ENCODE measurements around the gene CTSE. TPM values are rescaled to one million over a fixed set of nuclear protein-coding genes. Genes with fewer than 3 reads are reported as not detected.
A peak's percentile ranks its signal among the peaks of the same experiment; 100 is the strongest.

CTSE gene
- total RNA-seq, 8 experiments from 2014 or later, result 0.76 TPM; not detected in 7

DNA sequence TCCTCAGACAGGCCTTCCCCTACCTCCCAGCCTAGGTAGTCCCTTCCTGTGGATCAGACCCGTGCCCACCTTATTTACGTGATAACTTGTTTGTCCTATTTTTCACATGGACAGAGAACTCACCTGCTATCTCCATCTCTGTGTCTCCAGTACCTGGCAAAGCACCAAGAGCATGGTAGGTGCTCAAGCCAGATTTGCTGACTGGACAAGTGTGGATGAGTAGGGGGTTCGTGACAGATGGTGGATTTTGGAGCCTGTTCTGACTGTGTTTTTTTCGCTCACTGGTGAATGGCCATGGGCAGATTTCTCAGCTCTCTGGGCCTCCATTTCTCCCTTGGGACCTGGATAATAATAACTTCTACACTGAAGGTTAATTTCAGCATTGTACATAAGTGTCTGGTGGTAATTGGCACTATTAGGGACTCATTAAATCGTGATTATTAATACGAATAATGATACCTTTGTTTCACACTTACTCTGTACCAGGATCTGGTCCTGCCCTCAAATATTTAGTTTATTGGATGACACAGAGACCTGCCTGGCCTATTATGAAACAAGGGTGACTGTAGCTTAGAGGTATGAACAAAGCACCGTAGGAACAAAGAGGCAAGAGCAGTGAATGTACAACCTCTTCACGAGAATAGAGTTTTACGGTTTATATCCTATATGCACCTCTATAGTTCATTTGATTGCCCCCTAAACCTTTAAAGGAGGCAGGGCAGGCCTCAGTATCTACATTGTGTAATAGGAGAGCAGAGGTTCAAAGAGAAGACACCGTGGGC lies 56.0 kb downstream of the CTSE start:
- no peak overlapping the region for H3K4me3 ChIP-seq
- 47 to 96% (median 76%) methylated on average over 2 to 10 of the region's 10 CpGs; no CpG with 5 or more reads in 1 of the 10 experiments for WGBS, 10 experiments
- ATAC-seq (replicated peaks in 6 of 8), result no peak

DNA sequence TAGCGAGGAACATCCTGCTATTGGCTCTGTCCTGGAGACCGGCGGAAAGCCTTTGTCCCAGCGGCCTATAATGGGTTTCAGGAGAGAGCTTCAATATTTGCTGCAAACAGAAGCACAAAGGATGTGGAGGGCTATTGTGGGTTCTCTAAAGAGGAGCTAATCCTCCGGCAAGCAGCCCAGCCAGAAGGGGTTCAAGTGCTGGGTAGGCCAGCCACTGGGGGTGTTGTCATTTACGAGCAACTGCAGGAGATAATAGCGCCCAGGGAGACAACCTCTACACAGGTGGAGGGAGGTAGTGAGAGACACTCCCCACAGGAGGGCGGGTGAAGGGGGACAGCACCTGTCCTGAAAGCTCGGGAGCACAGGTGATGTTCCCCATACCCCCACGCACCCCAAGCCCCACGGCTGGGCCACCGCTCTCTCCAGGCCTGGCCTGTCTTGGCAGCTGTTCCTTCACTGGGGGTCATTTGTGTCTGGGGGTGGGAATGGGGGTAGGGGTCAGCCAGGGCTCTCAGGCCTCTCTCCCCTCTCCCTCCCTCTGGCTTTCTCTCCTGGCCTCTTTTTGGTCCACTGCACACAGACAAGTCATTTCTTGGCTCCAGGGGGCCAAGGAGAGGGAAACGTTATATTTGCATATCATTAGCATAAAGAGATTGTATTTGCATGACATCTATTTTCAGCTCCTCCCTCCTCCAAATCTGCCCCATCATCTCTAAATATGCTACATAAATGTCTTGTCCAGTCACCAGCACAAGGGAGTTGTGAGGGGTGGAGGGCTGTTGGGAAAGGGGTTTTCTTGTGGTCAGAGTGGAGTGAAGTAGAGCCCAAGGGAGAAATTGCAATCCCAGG lies 58.4 kb downstream of the CTSE start:
- ATAC-seq (replicated peaks in 6 of 8), result peak; percentile 39 to 93 (median 74)
- 60 to 81% (median 65%) methylated on average over 3 to 5 of the region's 13 CpGs; no CpG with 5 or more reads in 6 of the 10 experiments for WGBS, 10 experiments
- Histone ChIP-seq H3K27ac (no peak overlapping the region), H3K4me3 (no peak overlapping the region), H3K4me1 (replicated peaks in 1 of 2) (peaks cover 13 to 21% of the 10 kb centered on the region in 2 donors)
- in situ Hi-C loops (cut with MboI; ENCODE audit: low pct_unique_long_range_greater_than_20kb in 2 of 9, low sequenced_read_pairs in 9 of 9, unreplicated experiment in 9 of 9), result loop anchor here in 3 of 9 experiments (25.0 kb wide), 2 partner anchors 178 to 303 kb away; partner anchors contain the start of gene RAB29 (in 2 of the 3)

More for the DNA sequence above, 56.0 kb downstream of the CTSE start:
- no peak overlapping the region for H3K27ac ChIP-seq
- in situ Hi-C loops (cut with MboI; ENCODE audit: low pct_unique_long_range_greater_than_20kb in 2 of 9, low sequenced_read_pairs in 9 of 9, unreplicated experiment in 9 of 9), result loop anchor here in 3 of 9 experiments (25.0 kb wide), 2 partner anchors 180 to 305 kb away; partner anchors contain the start of gene RAB29 (in 2 of the 3)
- H3K4me1 ChIP-seq (replicated peaks in 1 of 2), result peaks cover 9 to 13% of the 10 kb centered on the region in 2 donors

DNA sequence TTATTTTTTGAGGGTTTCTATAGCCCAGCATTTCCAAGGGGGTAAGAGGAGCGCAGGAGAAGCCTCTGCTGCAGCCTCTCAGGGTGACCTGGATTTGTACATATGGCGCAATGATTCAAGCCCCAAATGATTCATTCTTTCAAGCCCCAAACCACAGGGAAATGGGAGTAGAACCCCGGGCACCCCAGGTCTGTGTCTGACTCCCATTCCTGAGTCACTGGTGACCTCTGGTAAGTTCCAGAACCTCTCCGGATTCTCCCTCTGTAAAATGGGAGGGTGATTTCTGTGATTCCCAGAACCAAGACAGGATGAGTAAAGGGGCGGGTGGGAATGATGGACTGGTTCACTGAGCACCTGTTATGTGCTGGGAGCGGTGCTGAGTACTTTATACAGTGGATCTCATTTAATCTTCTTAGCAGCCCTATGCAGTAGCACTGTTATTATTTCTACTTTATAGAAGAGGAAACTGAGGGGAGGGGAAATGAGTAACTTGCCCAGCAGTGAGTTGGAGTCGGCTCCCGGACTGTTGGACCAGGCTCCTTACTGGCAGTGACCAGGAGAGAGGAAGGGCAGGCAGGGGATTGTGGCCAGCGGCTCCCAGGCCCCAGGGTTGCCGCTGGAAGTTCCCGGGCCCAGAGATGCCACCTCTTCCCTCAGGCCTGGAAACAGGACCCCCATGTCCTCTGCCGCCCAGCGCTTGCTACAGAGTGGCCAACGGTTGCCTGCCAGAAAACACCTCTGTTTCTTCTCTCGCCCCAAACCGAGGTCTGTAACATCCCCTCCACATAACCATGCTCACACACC lies 60.1 kb downstream of the CTSE start:
- WGBS, 10 experiments, result 53 to 96% (median 80%) methylated on average over 4 to 11 of the region's 16 CpGs; no CpG with 5 or more reads in 3 of the 10 experiments

DNA sequence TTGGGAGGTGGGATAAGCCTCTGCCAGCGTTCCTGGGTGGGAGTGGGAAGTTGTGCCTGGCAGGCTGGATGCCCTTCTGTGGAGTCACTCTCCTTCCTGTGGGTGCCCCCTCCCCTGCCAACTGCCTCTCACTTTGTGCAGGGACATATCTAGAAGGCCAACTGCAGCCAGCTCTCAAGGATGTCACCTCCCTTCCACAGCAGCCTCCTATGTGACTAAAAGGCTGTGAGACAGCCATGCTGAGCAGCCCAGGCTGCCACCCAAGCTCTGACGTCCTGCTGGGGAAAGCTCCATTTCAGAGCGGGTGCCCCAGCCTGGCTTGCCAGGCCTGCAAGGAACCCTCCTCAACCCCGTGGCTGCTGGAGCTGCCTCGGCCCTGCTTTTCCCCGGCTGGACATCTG lies 60.9 kb downstream of the CTSE start:
- no peak for ATAC-seq (replicated peaks in 6 of 8)
- H3K4me3 ChIP-seq, result no peak overlapping the region
- H3K4me1 ChIP-seq (replicated peaks in 1 of 2), result peaks cover 13 to 21% of the 10 kb centered on the region in 2 donors
- 50 to 87% (median 68%) methylated on average over 1 to 5 of the region's 6 CpGs; no CpG with 5 or more reads in 4 of the 10 experiments for WGBS, 10 experiments
- H3K27ac ChIP-seq, result no peak overlapping the region
- in situ Hi-C loops (cut with MboI; ENCODE audit: low pct_unique_long_range_greater_than_20kb in 2 of 9, low sequenced_read_pairs in 9 of 9, unreplicated experiment in 9 of 9), result loop anchor here in 3 of 9 experiments (25.0 kb wide), 2 partner anchors 176 to 301 kb away; partner anchors contain the start of gene RAB29 (in 2 of the 3)

More for the DNA sequence above, 60.1 kb downstream of the CTSE start:
- H3K4me3 ChIP-seq, result no peak overlapping the region
- H3K4me1 ChIP-seq (replicated peaks in 1 of 2), result peaks cover 13 to 21% of the 10 kb centered on the region in 2 donors
- H3K27ac ChIP-seq, result no peak overlapping the region
- in situ Hi-C loops (cut with MboI; ENCODE audit: low pct_unique_long_range_greater_than_20kb in 2 of 9, low sequenced_read_pairs in 9 of 9, unreplicated experiment in 9 of 9), result loop anchor here in 3 of 9 experiments (25.0 kb wide), 2 partner anchors 176 to 301 kb away; partner anchors contain the start of gene RAB29 (in 2 of the 3)
- peak in 2 of 8 experiments; percentile 20 to 24 for ATAC-seq (replicated peaks in 6 of 8)

DNA sequence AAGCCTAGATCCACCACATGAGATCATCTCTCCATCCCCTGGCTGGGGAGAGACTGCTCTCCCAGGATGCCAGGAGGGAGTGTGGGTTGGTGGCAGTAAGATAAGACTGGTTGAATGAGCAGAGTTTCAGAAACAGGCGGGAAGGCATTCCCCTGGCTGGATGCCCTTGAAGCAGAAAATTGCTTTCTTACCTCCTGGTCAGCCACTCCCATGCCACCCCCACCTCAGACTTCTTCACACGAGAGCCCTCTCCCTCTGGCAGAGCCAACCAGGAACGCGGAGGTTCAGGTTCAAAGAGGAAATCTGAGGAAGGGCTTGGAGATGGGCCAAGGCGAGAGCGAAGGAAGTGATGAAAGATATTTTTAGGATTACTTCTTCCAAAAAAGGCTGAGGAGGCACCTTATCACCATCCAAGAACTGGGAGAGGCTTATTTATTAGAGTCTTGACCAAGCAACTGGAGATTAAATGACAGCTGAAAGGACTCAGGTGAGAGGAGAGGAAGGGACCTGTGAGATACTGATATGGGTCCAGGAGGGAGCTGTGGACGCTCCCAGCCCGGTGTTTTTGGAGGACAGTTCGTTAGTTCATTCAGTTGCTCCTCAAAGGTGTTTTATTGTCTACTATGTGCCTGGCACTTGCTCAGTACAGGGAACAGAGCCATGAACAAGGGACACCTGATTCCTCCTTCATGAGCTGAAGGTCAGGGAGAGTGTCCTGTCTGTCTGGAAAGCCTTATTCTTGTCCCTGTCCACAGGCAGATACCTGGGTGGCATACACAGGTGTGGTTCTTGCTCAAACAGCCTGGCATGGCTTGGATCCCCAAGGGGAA lies 61.5 kb downstream of the CTSE start:
- H3K27ac ChIP-seq, result no peak overlapping the region
- ATAC-seq (replicated peaks in 6 of 8), result no peak
- peaks cover 13 to 21% of the 10 kb centered on the region in 2 donors for H3K4me1 ChIP-seq (replicated peaks in 1 of 2)
- in situ Hi-C loops (cut with MboI; ENCODE audit: low pct_unique_long_range_greater_than_20kb in 2 of 9, low sequenced_read_pairs in 9 of 9, unreplicated experiment in 9 of 9), result loop anchor here in 3 of 9 experiments (25.0 kb wide), 2 partner anchors 175 to 300 kb away; partner anchors contain the start of gene RAB29 (in 2 of the 3)
- no peak overlapping the region for H3K4me3 ChIP-seq
- 65 to 94% (median 89%) methylated on average over 3 to 8 of the region's 9 CpGs; no CpG with 5 or more reads in 4 of the 10 experiments for WGBS, 10 experiments

DNA sequence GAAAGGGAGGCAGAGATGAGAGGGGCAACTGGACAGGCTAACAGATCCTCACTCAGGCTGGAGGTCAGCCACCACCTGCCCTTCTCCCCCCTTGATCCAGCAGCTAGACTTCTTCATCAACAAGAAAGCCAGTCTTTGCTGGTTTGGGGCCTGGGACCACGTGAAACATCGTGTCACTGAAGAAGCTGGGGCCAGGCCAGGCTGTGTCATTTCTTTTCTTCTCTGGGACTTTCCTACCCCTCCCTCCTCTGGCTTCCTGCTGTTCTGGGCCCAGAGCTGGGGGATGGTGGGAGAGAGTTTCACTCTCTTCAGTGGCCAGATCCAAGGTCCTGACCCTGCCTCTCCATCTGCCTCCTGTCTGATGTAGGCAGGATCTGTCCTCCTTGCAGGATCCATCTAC lies 62.3 kb downstream of the CTSE start:
- in situ Hi-C loops (cut with MboI; ENCODE audit: low pct_unique_long_range_greater_than_20kb in 2 of 9, low sequenced_read_pairs in 9 of 9, unreplicated experiment in 9 of 9), result loop anchor here in 3 of 9 experiments (25.0 kb wide), 2 partner anchors 174 to 299 kb away; partner anchors contain the start of gene RAB29 (in 2 of the 3)
- 0 to 18% (median 6%) methylated on average over 2 of the region's 2 CpGs; no CpG with 5 or more reads in 5 of the 10 experiments for WGBS, 10 experiments
- Histone ChIP-seq H3K27ac (peak overlapping the region in 1 of 2 donors; percentile 41), H3K4me3 (no peak overlapping the region), H3K4me1 (replicated peaks in 1 of 2) (peaks cover 13 to 21% of the 10 kb centered on the region in 2 donors)
- peak in 7 of 8 experiments; percentile 16 to 75 (median 55) for ATAC-seq (replicated peaks in 6 of 8)

DNA sequence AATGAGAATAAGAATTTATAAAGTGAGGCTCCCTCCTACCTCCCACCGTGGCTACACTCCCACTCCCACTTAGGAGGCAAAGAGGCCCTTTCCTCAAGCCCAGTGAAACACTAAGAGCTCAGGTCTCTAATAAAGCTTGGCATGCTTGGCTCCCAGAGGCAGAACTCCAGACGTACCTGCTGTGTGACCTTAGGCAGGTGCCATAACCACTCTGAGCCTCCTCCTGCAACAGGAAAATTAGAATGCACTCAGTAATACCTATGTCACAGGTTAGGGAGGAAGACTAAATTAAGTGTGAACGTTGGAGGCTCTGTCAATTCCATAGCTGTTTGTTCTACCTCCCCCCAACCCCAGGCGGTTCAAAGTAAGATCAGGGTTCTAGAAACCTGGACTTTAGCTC lies 63.9 kb downstream of the CTSE start:
- 33 to 100% (median 63%) methylated on average over 1 to 4 of the region's 4 CpGs; no CpG with 5 or more reads in 4 of the 10 experiments for WGBS, 10 experiments
- H3K4me1 ChIP-seq (replicated peaks in 1 of 2), result peaks cover 2 to 12% of the 10 kb centered on the region in 2 donors
- no peak overlapping the region for H3K4me3 ChIP-seq
- in situ Hi-C loops (cut with MboI; ENCODE audit: low pct_unique_long_range_greater_than_20kb in 2 of 9, low sequenced_read_pairs in 9 of 9, unreplicated experiment in 9 of 9), result loop anchor here in 3 of 9 experiments (25.0 kb wide), 2 partner anchors 172 to 297 kb away; partner anchors contain the start of gene RAB29 (in 2 of the 3)
- H3K27ac ChIP-seq, result no peak overlapping the region
- no peak for ATAC-seq (replicated peaks in 6 of 8)

Other genes with a start within 250 kb of the CTSE start
- 10 to 100 TPM in 4 of 8 experiments, 1 to 10 TPM in 4; 1.6 to 26.2 (median 6.6) TPM for gene RAB29, start 248.4 kb downstream of the CTSE start, total RNA-seq
- gene SLC41A1, start 210.7 kb downstream of the CTSE start, total RNA-seq, result 10 to 100 TPM in 6 of 8 experiments, 1 to 10 TPM in 2; 9.1 to 72.4 (median 16.0) TPM
- 1 to 10 TPM in 2 of 8 experiments, under 1 TPM in 5, not detected in 1; 0.05 to 1.8 (median 0.52) TPM for gene PM20D1, start 173.8 kb downstream of the CTSE start, total RNA-seq
- 1 to 10 TPM in 1 of 8 experiments, under 1 TPM in 5, not detected in 2; 0.05 to 2.0 (median 0.33) TPM for gene SLC26A9, start 80.4 kb downstream of the CTSE start, total RNA-seq
- gene RAB7B, start 20.5 kb downstream of the CTSE start, total RNA-seq, result 1 to 10 TPM in 4 of 8 experiments, under 1 TPM in 4; 0.11 to 4.6 (median 1.0) TPM
- 1 to 10 TPM in 1 of 8 experiments, under 1 TPM in 2, not detected in 5; 0.29 to 1.2 (median 0.87) TPM for gene RHEX, start 29.3 kb upstream of the CTSE start, total RNA-seq
- gene AVPR1B, start 93.5 kb upstream of the CTSE start, total RNA-seq, result 1 to 10 TPM in 1 of 8 experiments, under 1 TPM in 5, not detected in 2; 0.05 to 1.3 (median 0.21) TPM
- 10 to 100 TPM in 1 of 8 experiments, 1 to 10 TPM in 7; 1.8 to 11.1 (median 5.7) TPM for gene FAM72A, start 178.9 kb upstream of the CTSE start, total RNA-seq
- 10 to 100 TPM; 25.9 to 44.1 (median 32.1) TPM for gene SRGAP2, start 179.6 kb upstream of the CTSE start, total RNA-seq

Measured in motor neuron (in vitro differentiated cells).